ENCODE data around the gene EDA. TPM values are rescaled to one million over a fixed set of nuclear protein-coding genes. Genes with fewer than 3 reads are reported as not detected.

The EDA gene
- total RNA-seq, 4 donors from 2014 or later = 0.37 to 12.4 (median 3.8) TPM

DNA sequence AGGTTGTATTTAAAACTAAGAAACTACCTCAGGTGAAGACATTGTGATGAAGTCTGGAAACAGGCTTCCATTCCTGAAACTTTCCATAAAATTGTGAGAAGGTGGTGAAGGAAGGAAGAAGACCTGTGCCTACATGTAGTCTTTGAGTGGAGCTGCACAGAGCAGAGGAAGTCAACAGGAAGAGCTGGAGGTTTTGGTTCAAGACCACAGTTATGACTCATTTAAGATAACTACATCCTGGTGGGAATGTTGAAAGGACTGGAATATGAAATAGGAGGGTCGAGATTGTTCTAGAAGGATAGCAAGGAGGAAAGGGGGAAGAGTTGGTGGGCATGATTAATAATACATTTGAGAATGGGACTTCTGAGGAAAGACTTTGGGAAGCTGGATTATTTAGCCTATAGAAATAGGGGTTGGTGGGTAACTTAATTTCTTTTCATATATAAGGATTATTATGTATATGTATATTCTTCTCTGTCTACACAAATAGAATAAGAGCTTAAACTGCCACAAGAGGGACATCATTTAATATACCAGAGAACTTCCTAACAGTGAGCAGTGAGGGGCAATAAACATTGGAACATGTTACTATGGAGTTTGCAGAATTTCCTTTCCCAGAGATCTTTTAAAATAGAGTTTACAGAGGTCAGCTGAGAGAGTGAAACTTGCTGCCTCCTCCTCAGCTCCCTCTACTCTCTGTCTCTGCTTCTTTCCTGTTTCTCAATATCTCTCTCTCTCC is 410.4 kb downstream of the EDA start:
- in situ Hi-C loops (cut with MboI; ENCODE audit: low pct_ligation_motif_present in 1 of 4, low pct_unique_long_range_greater_than_20kb in 1 of 4, low sequenced_read_pairs in 3 of 4) = loop anchor here in 2 of 4 donors (25.0 kb wide), 1 partner anchor 489 kb away; no protein-coding TSS in a partner anchor
- H3K4me3 ChIP-seq = no peak overlapping the region

DNA sequence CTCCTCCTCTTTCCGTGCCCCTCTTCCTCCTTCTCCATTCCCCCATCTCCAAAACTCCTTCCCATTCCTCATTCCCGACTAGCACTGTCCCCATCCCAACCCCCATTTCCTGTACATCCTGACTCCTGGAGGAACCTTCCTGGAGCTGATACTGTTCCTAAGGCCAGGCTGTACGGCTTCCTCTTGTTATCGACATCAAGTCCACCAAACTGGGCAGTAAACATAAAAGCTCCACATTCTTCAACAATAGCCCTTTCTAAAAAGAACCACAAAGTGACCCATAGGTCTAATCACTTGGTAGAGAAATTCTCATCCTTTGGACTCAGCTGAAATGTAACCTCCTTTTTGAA is 410.9 kb downstream of the EDA start:
- DNase-seq = no peak
- Histone ChIP-seq H3K27ac (no peak overlapping the region), H3K4me3 (no peak overlapping the region), H3K9me3 (no peaks in the 10 kb centered on the region), H3K4me1 (no peaks in the 10 kb centered on the region), H3K27me3 (no peaks in the 10 kb centered on the region), H3K36me3 (no peaks in the 10 kb centered on the region)
- 68 to 100% methylated on average over 2 to 4 of the region's 4 CpGs for WGBS, 2 donors (ENCODE audit: low coverage in 1 of 2)
- intact Hi-C loops (cut with DNase I; ENCODE audit: low total_unique reads) (no loop called here), in situ Hi-C loops (cut with MboI; ENCODE audit: low pct_ligation_motif_present in 1 of 4, low pct_unique_long_range_greater_than_20kb in 1 of 4, low sequenced_read_pairs in 3 of 4) (loop anchor here in 2 of 4 donors (25.0 kb wide), 1 partner anchor 490 kb away; no protein-coding TSS in a partner anchor)
- TF ChIP-seq POLR2AphosphoS5 (IDR thresholded peaks at IDR 0.05) (no peak), POLR2A (IDR thresholded peaks at IDR 0.05) (no peak), EP300 (IDR thresholded peaks at IDR 0.05; ENCODE audit: low read depth) (no peak)
- TF ChIP-seq, protein P1, sequence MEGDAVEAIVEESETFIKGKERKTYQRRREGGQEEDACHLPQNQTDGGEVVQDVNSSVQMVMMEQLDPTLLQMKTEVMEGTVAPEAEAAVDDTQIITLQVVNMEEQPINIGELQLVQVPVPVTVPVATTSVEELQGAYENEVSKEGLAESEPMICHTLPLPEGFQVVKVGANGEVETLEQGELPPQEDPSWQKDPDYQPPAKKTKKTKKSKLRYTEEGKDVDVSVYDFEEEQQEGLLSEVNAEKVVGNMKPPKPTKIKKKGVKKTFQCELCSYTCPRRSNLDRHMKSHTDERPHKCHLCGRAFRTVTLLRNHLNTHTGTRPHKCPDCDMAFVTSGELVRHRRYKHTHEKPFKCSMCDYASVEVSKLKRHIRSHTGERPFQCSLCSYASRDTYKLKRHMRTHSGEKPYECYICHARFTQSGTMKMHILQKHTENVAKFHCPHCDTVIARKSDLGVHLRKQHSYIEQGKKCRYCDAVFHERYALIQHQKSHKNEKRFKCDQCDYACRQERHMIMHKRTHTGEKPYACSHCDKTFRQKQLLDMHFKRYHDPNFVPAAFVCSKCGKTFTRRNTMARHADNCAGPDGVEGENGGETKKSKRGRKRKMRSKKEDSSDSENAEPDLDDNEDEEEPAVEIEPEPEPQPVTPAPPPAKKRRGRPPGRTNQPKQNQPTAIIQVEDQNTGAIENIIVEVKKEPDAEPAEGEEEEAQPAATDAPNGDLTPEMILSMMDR (IDR thresholded peaks at IDR 0.05) = no peak

More for the DNA sequence above, 410.4 kb downstream of the EDA start:
- Histone ChIP-seq H3K9me3 (no peaks in the 10 kb centered on the region), H3K27me3 (no peaks in the 10 kb centered on the region), H3K27ac (no peak overlapping the region), H3K36me3 (no peaks in the 10 kb centered on the region), H3K4me1 (no peaks in the 10 kb centered on the region)
- intact Hi-C loops (cut with DNase I; ENCODE audit: low total_unique reads) = no loop called here
- DNase-seq = no peak
- 34 to 60% methylated on average over 1 of the region's 1 CpG for WGBS, 2 donors (ENCODE audit: low coverage in 1 of 2)
- TF ChIP-seq POLR2AphosphoS5 (IDR thresholded peaks at IDR 0.05) = no peak
- no peak for TF ChIP-seq POLR2A (IDR thresholded peaks at IDR 0.05)
- TF ChIP-seq, protein P1 (IDR thresholded peaks at IDR 0.05) = no peak
- no peak for TF ChIP-seq EP300 (IDR thresholded peaks at IDR 0.05; ENCODE audit: low read depth)

DNA sequence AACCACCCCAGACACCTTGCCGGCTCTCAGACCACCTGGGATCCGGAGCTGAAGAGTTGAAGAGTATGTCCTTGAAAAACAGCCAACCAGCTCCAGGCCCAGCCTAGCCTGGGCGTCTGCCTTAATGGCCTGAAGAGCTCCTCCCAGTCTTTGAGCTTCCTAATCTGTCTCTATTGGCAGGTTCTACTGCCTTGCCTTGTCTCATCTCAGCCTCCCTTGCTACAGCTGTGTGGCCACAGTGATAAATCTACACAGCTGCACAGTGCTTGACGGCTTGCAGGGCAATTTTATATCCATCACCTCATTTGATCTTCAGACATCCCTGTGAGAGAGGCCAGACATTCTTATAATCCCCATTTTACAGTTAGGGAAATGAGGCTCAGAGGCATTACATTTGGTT is 413.9 kb downstream of the EDA start:
- Histone ChIP-seq H3K36me3 (no peaks in the 10 kb centered on the region), H3K27ac (no peak overlapping the region), H3K27me3 (no peaks in the 10 kb centered on the region), H3K4me1 (no peaks in the 10 kb centered on the region), H3K9me3 (no peaks in the 10 kb centered on the region), H3K4me3 (no peak overlapping the region)
- TF ChIP-seq POLR2AphosphoS5 (IDR thresholded peaks at IDR 0.05) = no peak
- no peak for TF ChIP-seq EP300 (IDR thresholded peaks at IDR 0.05; ENCODE audit: low read depth)
- TF ChIP-seq, protein P1 (IDR thresholded peaks at IDR 0.05) = no peak
- TF ChIP-seq POLR2A (IDR thresholded peaks at IDR 0.05) = no peak
- intact Hi-C loops (cut with DNase I; ENCODE audit: low total_unique reads) (loop anchor here (1.0 kb wide), 1 partner anchor 42 kb away; no protein-coding TSS in a partner anchor), in situ Hi-C loops (cut with MboI; ENCODE audit: low pct_ligation_motif_present in 1 of 4, low pct_unique_long_range_greater_than_20kb in 1 of 4, low sequenced_read_pairs in 3 of 4) (loop anchor here in 2 of 4 donors (25.0 kb wide), 1 partner anchor 493 kb away; no protein-coding TSS in a partner anchor)
- no peak for DNase-seq
- WGBS, 2 donors (ENCODE audit: low coverage in 1 of 2) = 0 to 55% methylated on average over 1 to 4 of the region's 4 CpGs

DNA sequence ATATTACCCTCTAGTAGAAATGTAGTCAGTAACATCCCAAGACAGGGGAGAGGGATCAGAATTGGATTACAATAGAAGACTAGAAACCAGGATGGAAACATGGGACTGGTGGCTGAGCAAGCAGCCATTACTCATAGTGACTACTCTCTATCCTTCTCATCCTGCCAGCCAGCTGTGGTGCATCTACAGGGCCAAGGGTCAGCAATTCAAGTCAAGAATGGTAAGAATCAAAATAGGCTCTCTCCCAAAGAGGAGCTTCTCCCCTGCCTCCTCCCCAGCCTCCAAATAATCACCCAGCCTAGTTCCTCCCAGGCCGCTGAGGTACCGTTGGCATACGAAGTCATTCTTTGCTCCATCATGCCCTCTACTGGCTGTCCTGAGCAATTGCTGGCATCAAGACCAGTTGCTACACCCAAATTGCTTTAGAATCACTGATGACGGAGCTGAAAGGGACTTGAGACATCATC is 414.4 kb downstream of the EDA start:
- Histone ChIP-seq H3K27ac (no peak overlapping the region), H3K4me3 (no peak overlapping the region), H3K4me1 (no peaks in the 10 kb centered on the region), H3K9me3 (no peaks in the 10 kb centered on the region), H3K27me3 (no peaks in the 10 kb centered on the region), H3K36me3 (no peaks in the 10 kb centered on the region)
- in situ Hi-C loops (cut with MboI; ENCODE audit: low pct_ligation_motif_present in 1 of 4, low pct_unique_long_range_greater_than_20kb in 1 of 4, low sequenced_read_pairs in 3 of 4) = loop anchor here in 2 of 4 donors (25.0 kb wide), 1 partner anchor 493 kb away; no protein-coding TSS in a partner anchor
- WGBS, 2 donors (ENCODE audit: low coverage in 1 of 2) = 9% methylated on average over 4 of the region's 4 CpGs; no CpG with 5 or more reads in 1 of the 2 donors
- peak; percentile 13 for DNase-seq
- TF ChIP-seq, protein P1 (IDR thresholded peaks at IDR 0.05) = peak; percentile 35 to 68 (median 59)
- TF ChIP-seq EP300 (IDR thresholded peaks at IDR 0.05; ENCODE audit: low read depth) = no peak
- intact Hi-C loops (cut with DNase I; ENCODE audit: low total_unique reads) = loop anchor here (1.0 kb wide), 1 partner anchor 42 kb away; no protein-coding TSS in a partner anchor
